ENCODE measurements around the gene ATP8B3. TPM values are rescaled to one million over a fixed set of nuclear protein-coding genes. Genes with fewer than 3 reads are reported as not detected.
A peak's percentile ranks its signal among the peaks of the same experiment; 100 is the strongest.

The ATP8B3 gene
- total and polyA plus RNA-seq, 9 of the 15 experiments (the other 6 are each of a cell fraction or from before 2014, with no cell fraction given) = 1.2 to 12.3 (median 3.8) TPM

- Histone ChIP-seq H3K9me3 (replicated peaks; ENCODE audit: control insufficient read depth, insufficient read depth, low read depth, low read length) (no peaks in the 10 kb centered on the region), H3K4me2 (ENCODE audit: insufficient read depth, low read length) (no peak overlapping the region), H3K4me1 (replicated peaks in 1 of 2; ENCODE audit: control insufficient read depth in 2 of 2, insufficient read depth in 2 of 2, low read length in 2 of 2) (peaks cover 34 to 85% of the 10 kb centered on the region in 2 experiments), H3K4me3 (no peak overlapping the region), H3K79me2 (ENCODE audit: control insufficient read depth, insufficient read depth, low read length) (peaks cover 92% of the 10 kb centered on the region), H3K27me3 (ENCODE audit: control insufficient read depth in 2 of 2, insufficient read depth in 2 of 2, low read length in 2 of 2) (no peaks in the 10 kb centered on the region), H4K20me1 (replicated peaks; ENCODE audit: control insufficient read depth, insufficient read depth, low read length) (peaks cover 60% of the 10 kb centered on the region), H3K36me3 (ENCODE audit: control insufficient read depth, insufficient read depth, low read length) (peaks cover 52% of the 10 kb centered on the region), H2AFZ (ENCODE audit: low read depth, low read length) (no peak overlapping the region), H3K27ac (ENCODE audit: extremely low read depth, low read depth, low read length) (no peak overlapping the region; the same call in 2 of the 3 replicates), H3K9ac (ENCODE audit: insufficient read depth in 1 of 2, low read depth in 2 of 2, low read length in 2 of 2) (peak overlapping the region in 1 of 2 experiments; percentile 28; a peak in 2 of 4 replicates), H3K9me1 (ENCODE audit: control insufficient read depth, insufficient read depth, low read length) (no peaks in the 10 kb centered on the region)
- TF ChIP-seq POLR2G (IDR thresholded peaks at IDR 0.05; ENCODE audit: low read depth, low read length) = peak; percentile 10; the same call in 1 of the 2 replicates
- 0 out of 2 replicates have a peak, but pooled peaks have one; percentile 0 for TF ChIP-seq ZBTB7A (IDR thresholded peaks at IDR 0.05; ENCODE audit: borderline replicate concordance, control insufficient read depth, low read depth, low read length)
- TF ChIP-seq SMAD4 (CRISPR knock-in tag; conservative IDR thresholded peaks at IDR 0.05) = no peak
- TF ChIP-seq, protein P1, sequence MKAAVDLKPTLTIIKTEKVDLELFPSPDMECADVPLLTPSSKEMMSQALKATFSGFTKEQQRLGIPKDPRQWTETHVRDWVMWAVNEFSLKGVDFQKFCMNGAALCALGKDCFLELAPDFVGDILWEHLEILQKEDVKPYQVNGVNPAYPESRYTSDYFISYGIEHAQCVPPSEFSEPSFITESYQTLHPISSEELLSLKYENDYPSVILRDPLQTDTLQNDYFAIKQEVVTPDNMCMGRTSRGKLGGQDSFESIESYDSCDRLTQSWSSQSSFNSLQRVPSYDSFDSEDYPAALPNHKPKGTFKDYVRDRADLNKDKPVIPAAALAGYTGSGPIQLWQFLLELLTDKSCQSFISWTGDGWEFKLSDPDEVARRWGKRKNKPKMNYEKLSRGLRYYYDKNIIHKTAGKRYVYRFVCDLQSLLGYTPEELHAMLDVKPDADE (conservative IDR thresholded peaks at IDR 0.05; ENCODE audit: control insufficient read depth, low read depth, low read length) = no peak
- TF ChIP-seq RHOXF2B (CRISPR knock-in tag; conservative IDR thresholded peaks at IDR 0.05) = no peak
- TF ChIP-seq ERF (CRISPR knock-in tag; IDR thresholded peaks at IDR 0.05) = no peak
- TF ChIP-seq POLR2H (tag; IDR thresholded peaks at IDR 0.05; ENCODE audit: low read depth) = no peak
- peak; percentile 36; the same call in 1 of the 2 replicates for TF ChIP-seq RBFOX2 (IDR thresholded peaks at IDR 0.05; ENCODE audit: low read depth, low read length)
- FAIRE-seq = no peak
- 91% methylated on average over 16 of the region's 16 CpGs for WGBS (ENCODE audit: insufficient coverage, low coverage, missing lambda C conversion rate)
- in situ Hi-C loops (cut with MboI) = no loop called here
- POLR2A ChIA-PET = interaction anchor here (0.6 to 1.1 kb wide), 4 partner anchors 15 to 1151 kb away, joined by 3 to 5 read pairs (median 4); no protein-coding TSS in a partner anchor
- CTCF ChIA-PET (ENCODE audit: low intra/inter-chr PET ratio) = no interaction called here
- BruUV-seq (replicated peaks) = no TSS peak
- no peak for ATAC-seq
- intact Hi-C loops (cut with micrococcal nuclease) = no loop called here
- DNase-seq (ENCODE audit: extremely low read depth in 1 of 4, low spot score in 3 of 4) = no peak
Observed at GRCh38 chr19:1845125-1845515, 33.0 kb upstream of the ATP8B3 start.
